PFSK-1 (cell line): ENCODE measurements around the gene SOCS7.

Experiments used
- POLR2AphosphoS5 ChIP-seq: IDR thresholded peaks from 2 replicates; pipeline ENCODE4 v1.6.1; 2012; ENCODE audit warnings: low read depth, mild to moderate bottlenecking, control low read depth, low read length, moderate library complexity
- REST ChIP-seq, 2 experiments: IDR thresholded peaks; 2 replicates each; pipeline versions ENCODE4 v1.6.1 to v1.8.0; 2011 to 2012; ENCODE audit warnings: low read depth in 2 of 2, low read length in 2 of 2, control low read depth in 1 of 2, inconsistent platforms in 1 of 2, mild to moderate bottlenecking in 1 of 2, moderate library complexity in 1 of 2; ENCODE audit not compliant: insufficient read depth in 1 of 2

- TF ChIP-seq REST (IDR thresholded peaks at IDR 0.05; ENCODE audit: insufficient read depth in 1 of 2, low read depth in 2 of 2, low read length in 2 of 2) (no peak), POLR2AphosphoS5 (no peak)
These were observed 101.1 kb downstream of the SOCS7 start for GRCh38 chr17:38452719-38453118.
